ENCODE measurements around the gene C11orf54. TPM values are rescaled to one million over a fixed set of nuclear protein-coding genes. Genes with fewer than 3 reads are reported as not detected.

Gene C11orf54
- polyA plus RNA-seq, 3 donors: 8.3 to 23.6 (median 14.1) TPM

DNA sequence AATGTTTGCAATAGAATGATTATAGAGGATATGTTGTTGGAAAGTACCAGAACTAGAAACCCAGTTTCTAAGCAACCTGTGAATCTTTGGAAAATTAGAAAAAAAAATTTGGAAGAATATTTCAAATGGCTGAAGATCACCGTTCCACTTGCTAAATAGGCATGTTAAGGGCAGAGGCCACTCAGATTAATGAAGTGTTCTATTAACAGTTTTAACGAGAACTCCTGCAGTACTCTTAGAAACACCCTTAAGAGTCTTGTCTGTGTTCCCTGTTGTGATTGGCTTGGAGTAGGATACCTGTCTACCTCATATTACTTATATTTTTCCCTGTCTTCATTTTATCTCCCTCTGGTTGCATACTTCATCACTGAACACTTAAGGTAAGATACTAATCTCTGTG is 4.6 kb downstream of the C11orf54 start:
- Histone ChIP-seq H3K79me2 (ENCODE audit: insufficient read depth, low read length) (peaks cover 30% of the 10 kb centered on the region), H3K27me3 (ENCODE audit: control insufficient read depth in 2 of 2, insufficient read depth in 2 of 2, low read length in 2 of 2) (no peaks in the 10 kb centered on the region), H3K4me2 (replicated peaks; ENCODE audit: extremely low read depth, low read length, poor library complexity, severe bottlenecking) (no peak overlapping the region), H3K36me3 (replicated peaks in 1 of 2; ENCODE audit: control insufficient read depth in 1 of 2, insufficient read depth in 2 of 2, low read length in 2 of 2) (peaks cover 3 to 18% of the 10 kb centered on the region in 2 donors), H3K4me1 (ENCODE audit: control insufficient read depth in 1 of 2, insufficient read depth in 2 of 2, low read length in 2 of 2) (peaks cover 10% of the 10 kb centered on the region in 2 donors), H4K20me1 (ENCODE audit: insufficient read depth, low read length) (no peaks in the 10 kb centered on the region), H3K27ac (ENCODE audit: low read depth in 1 of 2, low read length in 2 of 2) (no peak overlapping the region), H3K9me3 (replicated peaks in 1 of 2; ENCODE audit: control insufficient read depth in 1 of 2, insufficient read depth in 1 of 2, low read length in 2 of 2) (no peaks in the 10 kb centered on the region), H2AFZ (ENCODE audit: insufficient read depth, low read depth, low read length, poor library complexity, severe bottlenecking) (no peak overlapping the region), H3K9ac (ENCODE audit: insufficient read depth, low read length, poor library complexity, severe bottlenecking) (no peak overlapping the region), H3K4me3 (replicated peaks in 1 of 3; ENCODE audit: low read depth in 2 of 3, low read length in 3 of 3) (no peak overlapping the region)
- no peak overlapping the region for H3K4me3 Mint-ChIP-seq
- WGBS (ENCODE audit: insufficient coverage): no CpG with 5 or more reads among the region's 2 CpGs
- H3K4me1 Mint-ChIP-seq: peaks cover 17% of the 10 kb centered on the region
- TF ChIP-seq, protein P1, sequence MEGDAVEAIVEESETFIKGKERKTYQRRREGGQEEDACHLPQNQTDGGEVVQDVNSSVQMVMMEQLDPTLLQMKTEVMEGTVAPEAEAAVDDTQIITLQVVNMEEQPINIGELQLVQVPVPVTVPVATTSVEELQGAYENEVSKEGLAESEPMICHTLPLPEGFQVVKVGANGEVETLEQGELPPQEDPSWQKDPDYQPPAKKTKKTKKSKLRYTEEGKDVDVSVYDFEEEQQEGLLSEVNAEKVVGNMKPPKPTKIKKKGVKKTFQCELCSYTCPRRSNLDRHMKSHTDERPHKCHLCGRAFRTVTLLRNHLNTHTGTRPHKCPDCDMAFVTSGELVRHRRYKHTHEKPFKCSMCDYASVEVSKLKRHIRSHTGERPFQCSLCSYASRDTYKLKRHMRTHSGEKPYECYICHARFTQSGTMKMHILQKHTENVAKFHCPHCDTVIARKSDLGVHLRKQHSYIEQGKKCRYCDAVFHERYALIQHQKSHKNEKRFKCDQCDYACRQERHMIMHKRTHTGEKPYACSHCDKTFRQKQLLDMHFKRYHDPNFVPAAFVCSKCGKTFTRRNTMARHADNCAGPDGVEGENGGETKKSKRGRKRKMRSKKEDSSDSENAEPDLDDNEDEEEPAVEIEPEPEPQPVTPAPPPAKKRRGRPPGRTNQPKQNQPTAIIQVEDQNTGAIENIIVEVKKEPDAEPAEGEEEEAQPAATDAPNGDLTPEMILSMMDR (IDR thresholded peaks at IDR 0.05): no peak
- peaks cover 12 to 22% of the 10 kb centered on the region in 2 donors for H3K36me3 Mint-ChIP-seq
- H3K9me3 Mint-ChIP-seq: peaks cover 0 to 5% (median 0%) of the 10 kb centered on the region in 7 donors
- no peak for DNase-seq
- intact Hi-C loops (cut with micrococcal nuclease): loop anchor here in 1 of 2 donors (10.0 kb wide), 2 partner anchors 71 to 551 kb away; partner anchors contain the start of gene SLC36A4
- peaks cover 0 to 2% (median 0%) of the 10 kb centered on the region in 3 donors for H3K27me3 Mint-ChIP-seq (ENCODE audit: low read depth in 3 of 3)
- H3K27ac Mint-ChIP-seq: no peak overlapping the region

DNA sequence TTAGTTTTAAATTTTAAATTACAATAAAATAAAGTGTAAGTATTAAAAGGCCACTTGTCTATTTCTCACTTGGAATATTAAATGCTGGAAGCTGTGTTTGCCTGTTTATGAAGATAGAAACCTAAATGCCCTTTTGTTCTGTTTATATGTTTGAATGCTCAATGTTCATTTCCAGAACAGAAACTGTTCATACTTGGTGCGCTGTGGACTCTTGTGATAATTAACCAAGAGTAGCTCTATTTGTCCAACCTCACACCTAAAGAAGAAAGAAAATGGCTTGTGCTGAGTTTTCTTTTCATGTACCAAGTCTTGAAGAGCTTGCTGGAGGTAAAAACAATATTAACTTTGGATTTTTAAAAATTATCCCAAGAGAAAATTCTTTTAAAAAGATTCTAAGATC is 5.7 kb downstream of the C11orf54 start:
- Histone ChIP-seq H2AFZ (ENCODE audit: insufficient read depth, low read depth, low read length, poor library complexity, severe bottlenecking) (no peak overlapping the region), H3K9me3 (replicated peaks in 1 of 2; ENCODE audit: control insufficient read depth in 1 of 2, insufficient read depth in 1 of 2, low read length in 2 of 2) (no peaks in the 10 kb centered on the region), H3K4me3 (replicated peaks in 1 of 3; ENCODE audit: low read depth in 2 of 3, low read length in 3 of 3) (no peak overlapping the region), H3K79me2 (ENCODE audit: insufficient read depth, low read length) (peaks cover 21% of the 10 kb centered on the region), H3K36me3 (replicated peaks in 1 of 2; ENCODE audit: control insufficient read depth in 1 of 2, insufficient read depth in 2 of 2, low read length in 2 of 2) (peaks cover 3 to 22% of the 10 kb centered on the region in 2 donors), H3K9ac (ENCODE audit: insufficient read depth, low read length, poor library complexity, severe bottlenecking) (no peak overlapping the region), H3K4me2 (replicated peaks; ENCODE audit: extremely low read depth, low read length, poor library complexity, severe bottlenecking) (no peak overlapping the region), H3K4me1 (ENCODE audit: control insufficient read depth in 1 of 2, insufficient read depth in 2 of 2, low read length in 2 of 2) (peaks cover 6 to 7% of the 10 kb centered on the region in 2 donors), H4K20me1 (ENCODE audit: insufficient read depth, low read length) (no peaks in the 10 kb centered on the region), H3K27me3 (ENCODE audit: control insufficient read depth in 2 of 2, insufficient read depth in 2 of 2, low read length in 2 of 2) (no peaks in the 10 kb centered on the region), H3K27ac (ENCODE audit: low read depth in 1 of 2, low read length in 2 of 2) (no peak overlapping the region)
- H3K4me1 Mint-ChIP-seq: peaks cover 14% of the 10 kb centered on the region
- H3K4me3 Mint-ChIP-seq: no peak overlapping the region
- WGBS (ENCODE audit: insufficient coverage): no CpG with 5 or more reads among the region's 1 CpG
- intact Hi-C loops (cut with micrococcal nuclease): loop anchor here in 1 of 2 donors (10.0 kb wide), 2 partner anchors 72 to 552 kb away; partner anchors contain the start of gene SLC36A4
- H3K27me3 Mint-ChIP-seq (ENCODE audit: low read depth in 3 of 3): peaks cover 0 to 2% (median 0%) of the 10 kb centered on the region in 3 donors
- H3K9me3 Mint-ChIP-seq: peaks cover 0 to 2% (median 0%) of the 10 kb centered on the region in 7 donors
- TF ChIP-seq, protein P1 (IDR thresholded peaks at IDR 0.05): no peak
- no peak for DNase-seq
- H3K36me3 Mint-ChIP-seq: peaks cover 15 to 26% of the 10 kb centered on the region in 2 donors
- H3K27ac Mint-ChIP-seq: no peak overlapping the region

All from CD14-positive monocyte (primary cell).